OCI-LY3 (cell line): ENCODE measurements around the gene OR1K1.

Experiments used
- H2AFZ ChIP-seq: fragments of 200-600, 300-600 bp; shearing (Covaris generic); 2 replicates; pipeline ENCODE4 v1.6.0; 2014; ENCODE audit warnings: antibody characterized with exemption, low read depth, low read length
- H3K27ac ChIP-seq: fragments of 200-600, 300-600 bp; sonication (generic); 2 replicates; pipeline ENCODE4 v1.5.1; 2014; ENCODE audit warnings: mild to moderate bottlenecking, low read length, moderate library complexity, mixed read lengths
- H3K27me3 ChIP-seq: fragments of 200-600, 300-600 bp; sonication (generic); 2 replicates; pipeline ENCODE4 v1.6.1; 2014; ENCODE audit warnings: low read depth, low read length, mixed read lengths
- H3K36me3 ChIP-seq: fragments of 200-600, 300-600 bp; sonication (generic); replicated peaks from 2 replicates; pipeline ENCODE3; 2014; ENCODE audit warnings: low read depth, low read length, mixed read lengths
- H3K4me1 ChIP-seq: fragments of 300-600, 200-600 bp; sonication (generic); 2 replicates; pipeline ENCODE4 v1.6.1; 2014; ENCODE audit warnings: low read length, mixed read lengths
- H3K4me2 ChIP-seq: fragments of 200-600, 300-600 bp; sonication (generic); 2 replicates; pipeline ENCODE4 v1.6.1; 2014; ENCODE audit warnings: low read length, mixed read lengths
- H3K4me3 ChIP-seq: fragments of 300-600, 200-600 bp; sonication (generic); 2 replicates; pipeline ENCODE4 v1.5.1; 2014; ENCODE audit warnings: antibody characterized with exemption, mild to moderate bottlenecking, low read length, moderate library complexity
- H3K79me2 ChIP-seq: fragments of 300-600, 200-600 bp; shearing (Covaris generic); 2 replicates; pipeline ENCODE4 v1.6.1; 2014; ENCODE audit warnings: mild to moderate bottlenecking, low read length, mixed read lengths
- H3K9ac ChIP-seq: fragments of 300-600, 200-600 bp; shearing (Covaris generic); 2 replicates; pipeline ENCODE4 v1.6.0; 2014; ENCODE audit warnings: mild to moderate bottlenecking, low read length, moderate library complexity
- H3K9me3 ChIP-seq: fragments of 200-600, 300-600 bp; shearing (Covaris generic); 2 replicates; pipeline ENCODE4 v1.6.1; 2014; ENCODE audit warnings: low read length, mixed read lengths; ENCODE audit not compliant: insufficient read depth
- H4K20me1 ChIP-seq: fragments of 200-600, 300-600 bp; sonication (generic); 2 replicates; pipeline ENCODE4 v1.6.1; 2016; ENCODE audit warnings: low read length, mixed read lengths; ENCODE audit not compliant: insufficient read depth
- CTCF ChIP-seq: fragments of 200-600, 300-600 bp; sonication (generic); IDR thresholded peaks from 2 replicates; pipeline ENCODE4 v1.5.1; 2014; ENCODE audit warnings: antibody characterized with exemption, low read length, low read depth
- EZH2phosphoT487 ChIP-seq: fragments of 200-600 bp; shearing (Covaris generic); IDR thresholded peaks from 2 replicates; pipeline ENCODE4 v1.6.1; 2018; ENCODE audit warnings: antibody characterized with exemption, mixed run types, low read depth

OR1K1 gene

GRCh38 chr9:122819791-122820489 lies 20.0 kb downstream of the OR1K1 start:
- no peaks in the 10 kb centered on the region for H4K20me1 ChIP-seq
- H3K4me3 ChIP-seq = no peak overlapping the region
- no peak overlapping the region for H3K27ac ChIP-seq
- TF ChIP-seq CTCF (no peak), EZH2phosphoT487 (no peak)
- peaks cover 5% of the 10 kb centered on the region; the same call in 1 of the 2 replicates for H3K79me2 ChIP-seq
- H3K9me3 ChIP-seq = no peaks in the 10 kb centered on the region
- no peak overlapping the region for H3K9ac ChIP-seq
- H3K4me1 ChIP-seq = no peaks in the 10 kb centered on the region
- H3K4me2 ChIP-seq = no peak overlapping the region
- no peak overlapping the region for H2AFZ ChIP-seq
- peaks cover 20% of the 10 kb centered on the region for H3K36me3 ChIP-seq
- H3K27me3 ChIP-seq = no peaks in the 10 kb centered on the region

GRCh38 chr9:122820490-122820845 lies 20.5 kb downstream of the OR1K1 start:
- H4K20me1 ChIP-seq = no peaks in the 10 kb centered on the region
- H3K27me3 ChIP-seq = no peaks in the 10 kb centered on the region
- peaks cover 5% of the 10 kb centered on the region; the same call in 1 of the 2 replicates for H3K79me2 ChIP-seq
- H3K9ac ChIP-seq = no peak overlapping the region
- no peaks in the 10 kb centered on the region for H3K9me3 ChIP-seq
- no peak overlapping the region for H2AFZ ChIP-seq
- no peak overlapping the region for H3K4me3 ChIP-seq
- no peak for TF ChIP-seq EZH2phosphoT487
- no peak for TF ChIP-seq CTCF
- H3K4me2 ChIP-seq = no peak overlapping the region
- H3K27ac ChIP-seq = no peak overlapping the region
- no peaks in the 10 kb centered on the region for H3K4me1 ChIP-seq
- H3K36me3 ChIP-seq = peaks cover 20% of the 10 kb centered on the region

GRCh38 chr9:122821278-122821943 lies 21.5 kb downstream of the OR1K1 start:
- Histone ChIP-seq H3K4me3 (no peak overlapping the region), H3K27me3 (no peaks in the 10 kb centered on the region), H3K4me1 (no peaks in the 10 kb centered on the region), H3K36me3 (peaks cover 20% of the 10 kb centered on the region), H3K79me2 (peaks cover 11% of the 10 kb centered on the region; the same call in 1 of the 2 replicates), H3K9ac (no peak overlapping the region), H4K20me1 (no peaks in the 10 kb centered on the region), H2AFZ (no peak overlapping the region), H3K9me3 (no peaks in the 10 kb centered on the region), H3K4me2 (no peak overlapping the region), H3K27ac (no peak overlapping the region)
- TF ChIP-seq EZH2phosphoT487 (no peak), CTCF (no peak)

GRCh38 chr9:122822056-122822455 lies 22.1 kb downstream of the OR1K1 start:
- Histone ChIP-seq H3K27ac (no peak overlapping the region), H3K4me2 (no peak overlapping the region), H3K27me3 (no peaks in the 10 kb centered on the region), H3K4me1 (peaks cover 4% of the 10 kb centered on the region), H2AFZ (no peak overlapping the region), H3K4me3 (no peak overlapping the region), H3K9ac (no peak overlapping the region), H3K36me3 (peaks cover 20% of the 10 kb centered on the region), H3K9me3 (no peaks in the 10 kb centered on the region), H3K79me2 (peaks cover 17% of the 10 kb centered on the region), H4K20me1 (peaks cover 3% of the 10 kb centered on the region; the same call in 1 of the 2 replicates)
- no peak for TF ChIP-seq CTCF
- no peak for TF ChIP-seq EZH2phosphoT487
